Nephron (organoid): Measurements from ENCODE around the gene SLC9A4.

Source experiments
- H3K27ac Mint-ChIP-seq, 3 experiments: 2 replicates each; pipeline ENCODE4 v1.8.0; 2020; ENCODE audit warnings: mixed read lengths in 3 of 3, mild to moderate bottlenecking in 2 of 3, moderate library complexity in 1 of 3
- H3K27me3 Mint-ChIP-seq: 2 replicates; pipeline ENCODE4 v1.8.0; 2021; ENCODE audit warnings: low read depth, mild to moderate bottlenecking, moderate library complexity, mixed read lengths
- H3K36me3 Mint-ChIP-seq: 2 replicates; pipeline ENCODE4 v1.8.0; 2020; ENCODE audit warnings: low read depth, mixed read lengths
- H3K4me1 Mint-ChIP-seq: 2 replicates; pipeline ENCODE4 v1.8.0; 2020; ENCODE audit warnings: mixed read lengths
- H3K4me3 Mint-ChIP-seq, 3 experiments: 2 replicates each; pipeline ENCODE4 v1.8.0; 2020; ENCODE audit warnings: mild to moderate bottlenecking in 3 of 3, mixed read lengths in 3 of 3, moderate library complexity in 2 of 3
- H3K9me3 Mint-ChIP-seq: 2 replicates; pipeline ENCODE4 v1.8.0; 2020; ENCODE audit warnings: mixed read lengths
- CTCF ChIP-seq, 3 experiments: fragments of 200-600 bp; sonication (generic); IDR thresholded peaks; one replicate each; pipeline ENCODE4 v1.5.0; 2021; ENCODE audit warnings: antibody characterized with exemption in 3 of 3; ENCODE audit not compliant: unreplicated experiment in 3 of 3

The SLC9A4 gene

GRCh38 chr2:102473020-102473419, at the start of gene SLC9A4:
TSS of gene SLC9A4 (plus strand) at chr2:102473226. CDS start at chr2:102473760, 534 bp downstream.
- Mint-ChIP-seq H3K4me3 (no peak within 1 kb of the TSS), H3K9me3 (peaks cover 21% of the 10 kb centered on the region), H3K36me3 (no peaks in the 10 kb centered on the region), H3K4me1 (peaks cover 8% of the 10 kb centered on the region), H3K27ac (no peak within 1 kb of the TSS), H3K27me3 (peaks cover 2% of the 10 kb centered on the region)
- TF ChIP-seq CTCF (IDR thresholded peaks at IDR 0.05; ENCODE audit: unreplicated experiment in 3 of 3), result peak; percentile 83 to 93 (median 87)

GRCh38 chr2:102423368-102423767, 49.7 kb upstream of the SLC9A4 start:
- Mint-ChIP-seq H3K9me3 (no peaks in the 10 kb centered on the region), H3K4me1 (no peaks in the 10 kb centered on the region), H3K27ac (no peak overlapping the region), H3K36me3 (no peaks in the 10 kb centered on the region), H3K27me3 (peaks cover 16% of the 10 kb centered on the region), H3K4me3 (no peak overlapping the region)
- no peak for TF ChIP-seq CTCF (IDR thresholded peaks at IDR 0.05; ENCODE audit: unreplicated experiment in 3 of 3)

GRCh38 chr2:102424754-102425153, 48.3 kb upstream of the SLC9A4 start:
- Mint-ChIP-seq H3K4me3 (no peak overlapping the region), H3K9me3 (no peaks in the 10 kb centered on the region), H3K27ac (no peak overlapping the region), H3K36me3 (no peaks in the 10 kb centered on the region), H3K27me3 (peaks cover 11% of the 10 kb centered on the region), H3K4me1 (no peaks in the 10 kb centered on the region)
- TF ChIP-seq CTCF (IDR thresholded peaks at IDR 0.05; ENCODE audit: unreplicated experiment in 3 of 3), result no peak

GRCh38 chr2:102425441-102426132, 47.4 kb upstream of the SLC9A4 start:
- Mint-ChIP-seq H3K36me3 (no peaks in the 10 kb centered on the region), H3K9me3 (no peaks in the 10 kb centered on the region), H3K4me3 (no peak overlapping the region), H3K4me1 (no peaks in the 10 kb centered on the region), H3K27me3 (peaks cover 11% of the 10 kb centered on the region), H3K27ac (no peak overlapping the region)
- no peak for TF ChIP-seq CTCF (IDR thresholded peaks at IDR 0.05; ENCODE audit: unreplicated experiment in 3 of 3)

- Mint-ChIP-seq H3K4me1 (no peaks in the 10 kb centered on the region), H3K9me3 (no peaks in the 10 kb centered on the region), H3K27me3 (peaks cover 5% of the 10 kb centered on the region), H3K36me3 (no peaks in the 10 kb centered on the region), H3K4me3 (no peak overlapping the region), H3K27ac (no peak overlapping the region)
- no peak for TF ChIP-seq CTCF (IDR thresholded peaks at IDR 0.05; ENCODE audit: unreplicated experiment in 3 of 3)
Measured at GRCh38 chr2:102427249-102427648, 45.8 kb upstream of the SLC9A4 start.

- no peak overlapping the region for H3K4me3 Mint-ChIP-seq
Measured at GRCh38 chr2:102428573-102428972, 44.5 kb upstream of the SLC9A4 start.

More at GRCh38 chr2:102428573-102428972, 44.5 kb upstream of the SLC9A4 start:
- no peak for TF ChIP-seq CTCF (IDR thresholded peaks at IDR 0.05; ENCODE audit: unreplicated experiment in 3 of 3)
- no peaks in the 10 kb centered on the region for H3K4me1 Mint-ChIP-seq
- H3K27me3 Mint-ChIP-seq, result peaks cover 3% of the 10 kb centered on the region
- no peaks in the 10 kb centered on the region for H3K9me3 Mint-ChIP-seq
- no peaks in the 10 kb centered on the region for H3K36me3 Mint-ChIP-seq
- no peak overlapping the region for H3K27ac Mint-ChIP-seq
